GM06990 (cell line): ENCODE data around the gene CLMN.

Experiments
- DNase-seq: peaks from one replicate; pipeline ENCODE4 v3.0.0-alpha.2; 2011; ENCODE audit not compliant: insufficient read length; ENCODE audit errors: extremely low read depth
- H3K27me3 ChIP-seq: replicated peaks from 2 replicates; pipeline ENCODE4 v1.6.0; 2011; ENCODE audit warnings: low read length; ENCODE audit not compliant: control insufficient read depth, insufficient read depth
- H3K36me3 ChIP-seq: 2 replicates; pipeline ENCODE4 v1.5.1; 2011; ENCODE audit warnings: low read length; ENCODE audit not compliant: control insufficient read depth, insufficient read depth
- H3K4me3 ChIP-seq: replicated peaks from 2 replicates; pipeline ENCODE4 v1.5.1; 2011; ENCODE audit warnings: low read depth, mild to moderate bottlenecking, control low read depth, low read length
- CTCF ChIP-seq: IDR thresholded peaks from 2 replicates; pipeline ENCODE4 v1.5.1; 2011; ENCODE audit warnings: low read length, control low read depth, mild to moderate bottlenecking, inconsistent platforms; ENCODE audit not compliant: insufficient read depth, poor library complexity, severe bottlenecking

CLMN gene

DNA sequence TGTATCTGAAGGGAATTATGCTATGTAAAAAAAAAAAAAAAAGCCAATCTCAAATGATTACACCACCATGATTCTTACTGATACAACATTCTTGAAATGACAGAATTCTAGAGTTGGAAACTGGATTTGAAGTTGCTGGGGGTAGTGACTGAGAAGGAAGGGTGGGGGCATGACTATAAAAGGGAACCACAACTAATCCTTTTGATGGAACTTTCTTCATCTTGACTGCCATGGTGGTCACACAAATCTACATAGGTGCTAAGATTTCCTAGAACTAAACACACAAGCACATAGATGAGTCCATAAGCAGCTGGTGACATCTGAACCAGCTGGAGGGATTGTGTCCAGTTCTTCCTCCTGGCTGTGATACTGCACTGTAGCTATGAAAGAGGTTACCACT, 51.4 kb downstream of the CLMN start:
- H3K27me3 ChIP-seq = no peaks in the 10 kb centered on the region
- H3K4me3 ChIP-seq = no peak overlapping the region
- TF ChIP-seq CTCF = no peak
- DNase-seq = no peak
- no peaks in the 10 kb centered on the region for H3K36me3 ChIP-seq

DNA sequence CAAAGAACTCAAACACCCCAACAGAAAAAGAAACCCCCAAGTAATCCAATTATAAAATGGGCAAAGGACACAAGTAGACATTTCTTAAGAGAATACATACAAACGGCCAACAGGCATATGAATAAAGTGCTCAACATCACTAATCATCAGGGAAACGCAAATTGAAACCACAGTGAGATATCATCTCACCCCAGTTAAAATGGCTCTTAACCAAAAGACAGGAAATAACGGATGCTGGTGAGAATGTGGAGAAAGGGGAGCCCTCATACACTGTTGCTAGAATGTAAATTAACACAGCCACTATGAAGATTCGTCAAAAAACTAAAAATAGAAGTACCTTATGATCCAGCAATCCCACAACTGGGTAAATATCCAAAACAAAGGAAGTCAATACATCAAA, 52.4 kb downstream of the CLMN start:
- Histone ChIP-seq H3K36me3 (no peaks in the 10 kb centered on the region), H3K27me3 (no peaks in the 10 kb centered on the region), H3K4me3 (no peak overlapping the region)
- no peak for TF ChIP-seq CTCF
- no peak for DNase-seq

DNA sequence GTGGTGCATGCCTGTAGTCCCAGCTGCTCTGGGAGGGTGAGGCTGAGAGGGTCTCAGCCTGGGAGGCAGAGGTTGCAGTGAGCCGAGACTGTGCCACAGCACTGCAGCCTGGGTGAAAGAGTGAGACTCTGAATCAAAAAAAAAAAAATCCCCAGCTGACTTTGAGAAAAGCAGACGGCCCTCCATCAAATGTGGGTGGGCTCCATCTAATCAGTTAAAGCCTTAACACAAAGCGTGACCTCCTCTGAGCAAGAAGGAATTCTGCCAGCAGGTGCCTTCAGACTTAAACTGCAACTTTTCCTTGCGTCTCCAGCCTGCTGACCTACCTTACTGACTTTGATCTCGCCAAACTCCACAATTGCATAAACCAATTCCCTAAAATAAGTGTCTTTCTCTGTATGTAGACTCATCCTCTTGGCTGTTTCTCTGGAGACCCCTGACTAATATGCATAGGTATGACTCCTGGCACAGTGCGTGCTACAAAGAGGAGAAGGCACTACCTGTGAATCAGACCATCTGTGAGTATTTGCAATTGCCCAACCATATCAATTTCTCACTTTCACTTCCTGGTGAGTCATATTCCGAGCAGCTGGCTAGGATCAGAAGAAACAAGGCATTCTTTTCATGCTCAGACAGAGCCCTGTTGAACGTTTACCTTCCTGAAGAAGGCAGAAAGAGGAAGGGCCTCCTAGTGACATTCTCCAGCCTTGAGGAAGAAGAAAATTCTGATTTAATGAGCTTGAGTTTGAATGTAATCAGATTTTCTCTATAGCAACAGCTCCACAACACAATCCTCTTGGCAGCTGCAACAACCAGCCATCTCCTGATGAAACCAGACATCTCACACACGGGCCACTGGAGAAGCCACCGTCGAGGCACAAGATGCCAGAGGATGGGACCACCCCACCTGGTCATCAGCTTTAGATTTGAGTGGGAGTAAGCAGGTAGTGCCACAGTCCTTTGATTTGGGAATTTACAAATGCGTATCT, 54.3 kb downstream of the CLMN start:
- Histone ChIP-seq H3K4me3 (peak overlapping the region; percentile 18), H3K36me3 (no peaks in the 10 kb centered on the region), H3K27me3 (no peaks in the 10 kb centered on the region)
- TF ChIP-seq CTCF = no peak
- DNase-seq = peak; percentile 79

DNA sequence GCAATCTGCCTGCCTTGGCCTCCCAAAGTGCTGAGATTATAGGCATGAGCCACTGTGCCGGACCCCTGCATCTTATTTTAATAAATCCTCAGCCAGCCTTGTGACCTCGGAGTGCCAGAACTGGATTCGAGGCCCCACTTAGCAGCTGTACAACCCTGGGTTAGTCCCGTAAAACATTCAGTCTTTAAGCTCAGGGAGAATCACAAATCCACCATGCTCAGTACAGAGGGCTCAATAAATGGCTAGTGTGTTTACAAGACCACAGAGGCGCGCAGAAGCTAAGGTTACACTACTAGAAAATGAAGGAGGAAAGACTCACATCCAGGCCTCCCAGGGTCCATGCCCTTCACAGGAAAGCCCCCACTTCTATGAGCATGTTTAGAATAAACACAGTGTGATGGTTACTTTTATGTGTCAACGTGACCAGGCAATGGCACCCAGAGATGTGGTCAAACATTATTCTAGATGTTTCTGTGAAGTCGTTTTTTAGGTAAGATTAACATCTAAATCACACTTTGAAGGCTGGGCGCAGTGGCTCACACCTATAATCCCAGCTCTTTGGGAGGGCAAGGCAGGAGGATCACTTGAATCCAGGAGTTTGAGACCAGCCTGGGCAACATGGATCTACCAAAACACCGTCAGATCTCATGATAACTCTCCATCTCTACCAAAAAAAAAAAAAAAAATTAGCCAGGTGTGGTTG, 55.3 kb downstream of the CLMN start:
- H3K27me3 ChIP-seq = no peaks in the 10 kb centered on the region
- no peak overlapping the region for H3K4me3 ChIP-seq
- TF ChIP-seq CTCF = no peak
- DNase-seq = no peak
- H3K36me3 ChIP-seq = no peaks in the 10 kb centered on the region

GRCh38 chr14:95263527-95264231, 56.0 kb downstream of the CLMN start:
- DNase-seq = no peak
- Histone ChIP-seq H3K36me3 (no peaks in the 10 kb centered on the region), H3K4me3 (no peak overlapping the region), H3K27me3 (no peaks in the 10 kb centered on the region)
- no peak for TF ChIP-seq CTCF
